H9 (cell line): Measurements from ENCODE around the gene CCDC187. TPM values are rescaled to one million over a fixed set of nuclear protein-coding genes. Genes with fewer than 3 reads are reported as not detected.

Experiments
- DNase-seq: peaks from one replicate; pipeline ENCODE4 v3.0.0-alpha.2; 2017
- H2AFZ ChIP-seq: one replicate; pipeline ENCODE4 v1.6.1; 2013; ENCODE audit warnings: mild to moderate bottlenecking, low read length, control low read depth, moderate library complexity
- H2AK5ac ChIP-seq: 2 replicates; pipeline ENCODE4 v1.6.1; 2013; ENCODE audit warnings: low read length, control low read depth, mixed read lengths; ENCODE audit not compliant: insufficient read length
- H2BK120ac ChIP-seq: one replicate; pipeline ENCODE4 v1.6.1; 2013; ENCODE audit warnings: low read depth, mild to moderate bottlenecking, low read length, control low read depth, inconsistent platforms; ENCODE audit not compliant: poor library complexity, severe bottlenecking
- H2BK12ac ChIP-seq: 2 replicates; pipeline ENCODE4 v1.6.1; 2013; ENCODE audit warnings: low read length, control low read depth, mixed read lengths, low read depth; ENCODE audit not compliant: insufficient read length
- H2BK15ac ChIP-seq: 2 replicates; pipeline ENCODE4 v1.6.1; 2013; ENCODE audit warnings: low read depth, low read length, control low read depth
- H2BK20ac ChIP-seq: one replicate; pipeline ENCODE4 v1.6.1; 2013; ENCODE audit warnings: low read depth, mild to moderate bottlenecking, low read length, control low read depth, inconsistent platforms; ENCODE audit not compliant: poor library complexity, severe bottlenecking
- H2BK5ac ChIP-seq: 2 replicates; pipeline ENCODE4 v1.6.1; 2013; ENCODE audit warnings: low read length, control low read depth, mixed read lengths; ENCODE audit not compliant: insufficient read length
- H3K14ac ChIP-seq: 2 replicates; pipeline ENCODE4 v1.6.1; 2013; ENCODE audit warnings: low read length, control low read depth; ENCODE audit not compliant: insufficient read depth
- H3K18ac ChIP-seq: 2 replicates; pipeline ENCODE4 v1.6.1; 2013; ENCODE audit warnings: low read depth, mild to moderate bottlenecking, mixed read lengths, low read length, control low read depth; ENCODE audit not compliant: insufficient read length
- H3K23ac ChIP-seq: 2 replicates; pipeline ENCODE4 v1.6.1; 2013; ENCODE audit warnings: low read length, control low read depth, mixed read lengths, low read depth; ENCODE audit not compliant: insufficient read length
- H3K23me2 ChIP-seq: 2 replicates; pipeline ENCODE4 v1.6.1; 2013; ENCODE audit warnings: low read depth, mild to moderate bottlenecking, mixed read lengths, low read length, control low read depth; ENCODE audit not compliant: insufficient read length, poor library complexity, severe bottlenecking
- H3K27ac ChIP-seq: 2 replicates; pipeline ENCODE4 v1.5.1; 2013; ENCODE audit warnings: low read length, control low read depth, mixed read lengths, low read depth; ENCODE audit not compliant: insufficient read length
- H3K27me3 ChIP-seq: 2 replicates; pipeline ENCODE4 v1.6.1; 2013; ENCODE audit warnings: low read length, control low read depth, inconsistent platforms; ENCODE audit not compliant: insufficient read depth
- H3K4ac ChIP-seq: 2 replicates; pipeline ENCODE4 v1.6.1; 2013; ENCODE audit warnings: low read depth, mild to moderate bottlenecking, control low read depth, inconsistent platforms, low read length, moderate library complexity
- H3K4me1 ChIP-seq: 2 replicates; pipeline ENCODE4 v1.6.1; 2013; ENCODE audit warnings: low read length, control low read depth, inconsistent platforms; ENCODE audit not compliant: insufficient read depth
- H3K4me2 ChIP-seq: 2 replicates; pipeline ENCODE4 v1.6.1; 2013; ENCODE audit warnings: low read length, control low read depth, mixed read lengths; ENCODE audit not compliant: insufficient read length, insufficient read depth
- H3K56ac ChIP-seq: 2 replicates; pipeline ENCODE4 v1.6.1; 2013; ENCODE audit warnings: low read depth, mild to moderate bottlenecking, mixed read lengths, low read length, control low read depth; ENCODE audit not compliant: insufficient read length
- H3K79me1 ChIP-seq: 2 replicates; pipeline ENCODE4 v1.6.1; 2013; ENCODE audit warnings: low read depth, mild to moderate bottlenecking, moderate library complexity, low read length, control low read depth, inconsistent platforms; ENCODE audit not compliant: insufficient read depth, poor library complexity, severe bottlenecking
- H3K79me2 ChIP-seq: 2 replicates; pipeline ENCODE4 v1.6.1; 2013; ENCODE audit warnings: low read length, control low read depth, inconsistent platforms; ENCODE audit not compliant: insufficient read depth
- H3K9ac ChIP-seq: 2 replicates; pipeline ENCODE4 v1.6.1; 2013; ENCODE audit warnings: low read length, control low read depth, mixed read lengths; ENCODE audit not compliant: insufficient read length; ENCODE audit errors: extremely low read depth
- H3K9me3 ChIP-seq: one replicate; pipeline ENCODE4 v1.6.1; 2013; ENCODE audit warnings: low read depth, low read length, inconsistent platforms; ENCODE audit not compliant: control insufficient read depth
- H3T11ph ChIP-seq: one replicate; pipeline ENCODE4 v1.6.1; 2013; ENCODE audit warnings: mild to moderate bottlenecking, low read length, control low read depth, inconsistent platforms
- H4K20me1 ChIP-seq: one replicate; pipeline ENCODE4 v1.6.1; 2013; ENCODE audit not compliant: control insufficient read depth, insufficient read length, insufficient read depth
- H4K5ac ChIP-seq: 2 replicates; pipeline ENCODE4 v1.6.1; 2013; ENCODE audit warnings: low read depth, mild to moderate bottlenecking, mixed read lengths, low read length, control low read depth; ENCODE audit not compliant: insufficient read length
- H4K8ac ChIP-seq: replicated peaks from 2 replicates; pipeline ENCODE4 v1.6.1; 2013; ENCODE audit warnings: low read length, control low read depth, mixed read lengths, low read depth; ENCODE audit not compliant: insufficient read length
- H4K91ac ChIP-seq: 2 replicates; pipeline ENCODE4 v1.6.1; 2013; ENCODE audit warnings: low read depth, mild to moderate bottlenecking, moderate library complexity, mixed read lengths, low read length, control low read depth; ENCODE audit not compliant: insufficient read length
- H3K27ac Mint-ChIP-seq, 3 experiments: 2 replicates in 2 of 3; 3 replicates in 1 of 3; pipeline ENCODE4 v1.8.0; 2020 to 2021; ENCODE audit warnings: mixed read lengths in 3 of 3, mild to moderate bottlenecking in 1 of 3, moderate library complexity in 1 of 3
- H3K27me3 Mint-ChIP-seq: 2 replicates; pipeline ENCODE4 v1.8.0; 2021; ENCODE audit warnings: low read depth, mild to moderate bottlenecking, moderate library complexity, mixed read lengths
- H3K36me3 Mint-ChIP-seq, 3 experiments: 2 replicates in 2 of 3; 3 replicates in 1 of 3; pipeline ENCODE4 v1.8.0; 2020 to 2021; ENCODE audit warnings: low read depth in 3 of 3, mixed read lengths in 3 of 3; ENCODE audit not compliant: insufficient read depth in 1 of 3
- H3K4me1 Mint-ChIP-seq, 2 experiments: 2 replicates each; pipeline ENCODE4 v1.8.0; 2020; ENCODE audit warnings: mixed read lengths in 2 of 2
- H3K4me3 Mint-ChIP-seq, 2 experiments: 2 replicates in 1 of 2; 3 replicates in 1 of 2; pipeline ENCODE4 v1.8.0; 2020 to 2021; ENCODE audit warnings: mild to moderate bottlenecking in 2 of 2, mixed read lengths in 2 of 2, moderate library complexity in 1 of 2
- H3K9me3 Mint-ChIP-seq, 2 experiments: 2 replicates in 1 of 2; 3 replicates in 1 of 2; pipeline ENCODE4 v1.8.0; 2020; ENCODE audit warnings: mild to moderate bottlenecking in 2 of 2, mixed read lengths in 2 of 2, moderate library complexity in 1 of 2
- CTCF ChIP-seq: fragments of 200-600 bp; sonication (generic); conservative IDR thresholded peaks from 3 replicates; pipeline ENCODE4 v1.8.0; 2021; ENCODE audit warnings: antibody characterized with exemption, mild to moderate bottlenecking
- WGBS: extraction: QIAGEN DNeasy Blood & Tissue Kit; methylation state at CpG from one replicate; pipeline ENCODE4 v1.1.7; 2013; ENCODE audit warnings: missing lambda C conversion rate, low lambda C conversion rate, mixed read lengths; ENCODE audit not compliant: insufficient read length; ENCODE audit errors: extremely low coverage; 5-methylcytosine and 5-hydroxymethylcytosine counted together
- total RNA-seq: library from RNA; stranded (reverse); gene quantifications from 2 replicates; pipeline ENCODE4 v1.2.1, GENCODE V29; 2021

Gene CCDC187
- total RNA-seq, 1 experiment from 2014 or later = 0.07 TPM

GRCh38 chr9:136244122-136244968, 59.5 kb downstream of the CCDC187 start:
- Histone ChIP-seq H3K79me1 (peaks cover 9% of the 10 kb centered on the region), H2AFZ (no peak overlapping the region), H3K23me2 (peaks cover 5% of the 10 kb centered on the region), H3K4me1 (peaks cover 9% of the 10 kb centered on the region), H3K4me2 (peak overlapping the region; percentile 80), H4K20me1 (peaks cover 10% of the 10 kb centered on the region), H3T11ph (no peak overlapping the region), H2BK20ac (no peak overlapping the region), H3K9ac (peak overlapping the region; percentile 66), H2AK5ac (no peak overlapping the region), H2BK120ac (no peak overlapping the region), H3K4ac (no peak overlapping the region), H2BK15ac (no peak overlapping the region), H3K9me3 (no peaks in the 10 kb centered on the region), H3K27me3 (no peaks in the 10 kb centered on the region), H3K18ac (no peak overlapping the region), H3K14ac (no peak overlapping the region), H4K91ac (no peak overlapping the region), H2BK12ac (no peak overlapping the region), H4K5ac (no peak overlapping the region), H3K23ac (no peak overlapping the region), H2BK5ac (no peak overlapping the region), H4K8ac (no peak overlapping the region), H3K79me2 (peaks cover 24% of the 10 kb centered on the region; the same call in 1 of the 2 replicates), H3K27ac (no peak overlapping the region), H3K56ac (no peak overlapping the region)
- Mint-ChIP-seq H3K4me1 (peaks cover 41 to 53% of the 10 kb centered on the region in 2 experiments), H3K9me3 (no peaks in the 10 kb centered on the region; a peak in 1 of 5 replicates), H3K27ac (peak overlapping the region in 1 of 3 experiments; percentile 71; a peak in 2 of 7 replicates), H3K27me3 (peaks cover 18% of the 10 kb centered on the region), H3K4me3 (peak overlapping the region; percentile 83 to 95), H3K36me3 (peaks cover 0 to 7% (median 5%) of the 10 kb centered on the region in 3 experiments; a peak in 3 of 7 replicates)
- TF ChIP-seq CTCF = no peak
- no CpG with 5 or more reads among the region's 11 CpGs for WGBS
- DNase-seq = no peak
